ENCODE measurements around the gene CDH16.
"Not testable (repeated sequence)": the region's sequence is repeated elsewhere in the genome, so short reads cannot be mapped to it uniquely, and the experiment has no call there.

Gene CDH16

DNA sequence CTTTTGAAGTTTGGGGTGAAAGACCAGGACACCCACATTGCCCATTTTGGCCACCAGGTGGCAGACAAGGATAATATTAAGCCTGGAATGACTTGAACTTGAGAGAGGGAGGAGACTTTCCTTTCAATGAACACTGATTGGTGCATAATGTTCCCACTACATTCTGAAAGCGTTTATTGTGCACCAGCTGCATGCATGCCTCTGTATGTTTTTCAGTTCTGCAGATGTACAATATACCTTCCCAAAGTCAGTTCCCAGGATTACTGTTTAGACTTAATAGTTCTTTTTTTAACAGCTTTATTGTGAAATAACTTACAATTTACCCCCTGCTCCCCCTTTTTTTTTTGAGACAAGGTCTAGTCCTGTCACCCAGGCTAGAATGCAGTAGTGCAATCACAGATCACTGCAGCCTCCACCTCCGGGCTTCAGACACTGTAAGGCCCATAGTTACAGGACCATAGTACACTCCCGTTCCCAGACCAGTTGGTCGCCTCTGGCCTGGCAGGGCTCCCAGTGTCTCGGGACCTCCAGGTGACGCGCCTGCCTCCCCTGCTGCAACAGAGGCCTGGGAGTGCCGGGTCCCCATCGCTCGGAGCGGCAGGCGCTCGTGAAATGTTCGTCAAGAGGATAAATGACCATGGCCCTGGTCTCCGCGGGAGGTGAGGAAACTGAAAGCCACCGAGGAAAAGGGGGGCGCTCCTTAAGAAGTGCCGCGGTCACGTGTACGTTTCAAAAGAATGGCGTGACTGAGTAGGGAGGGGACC, 28.8 kb upstream of the CDH16 start:
- DNase-seq (ENCODE audit: low spot score), result peak; percentile 90

DNA sequence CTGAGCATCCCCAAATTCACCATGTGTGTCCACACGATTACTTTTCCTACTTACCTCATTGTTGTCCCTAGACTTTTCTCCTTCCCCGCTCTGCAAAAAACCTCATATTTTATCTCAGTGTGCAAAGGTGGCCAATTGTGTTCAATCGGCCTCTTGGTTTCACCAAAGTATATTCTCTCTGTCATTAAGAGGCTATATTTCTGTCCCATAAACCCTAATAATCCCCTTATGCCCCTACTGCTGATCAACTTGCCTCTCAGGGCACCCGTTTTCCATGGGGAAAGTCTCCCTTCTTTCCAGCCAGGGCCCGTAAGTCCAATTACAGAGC, 28.3 kb upstream of the CDH16 start:
- DNase-seq (ENCODE audit: low spot score), result no peak

- DNase-seq (ENCODE audit: low spot score), result no peak
Observed at GRCh38 chr16:66946541-66946940, 27.9 kb upstream of the CDH16 start.

- DNase-seq (ENCODE audit: low spot score), result no peak
Observed at GRCh38 chr16:66945939-66946338, 27.3 kb upstream of the CDH16 start.

DNA sequence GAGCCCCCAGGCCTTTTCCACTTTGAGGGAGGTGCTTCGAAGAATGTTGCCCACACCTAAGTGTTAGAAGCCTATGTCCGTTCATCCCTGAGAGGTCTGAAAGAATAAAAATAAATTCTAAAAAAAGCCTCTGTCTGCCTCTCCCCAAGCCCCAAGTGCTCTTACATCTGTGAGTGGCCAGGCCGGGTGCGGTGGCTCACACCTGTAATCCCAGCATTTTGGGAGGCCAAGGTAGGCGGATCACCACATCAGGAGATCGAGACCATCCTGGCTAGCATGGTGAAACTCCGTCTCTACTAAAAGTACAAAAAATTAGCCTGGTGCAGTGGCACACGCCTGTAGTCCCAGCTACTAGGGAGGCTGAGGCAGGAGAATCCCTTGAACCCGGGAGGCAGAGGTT, 26.3 kb upstream of the CDH16 start:
- not testable (repeated sequence) for DNase-seq (ENCODE audit: low spot score)

DNA sequence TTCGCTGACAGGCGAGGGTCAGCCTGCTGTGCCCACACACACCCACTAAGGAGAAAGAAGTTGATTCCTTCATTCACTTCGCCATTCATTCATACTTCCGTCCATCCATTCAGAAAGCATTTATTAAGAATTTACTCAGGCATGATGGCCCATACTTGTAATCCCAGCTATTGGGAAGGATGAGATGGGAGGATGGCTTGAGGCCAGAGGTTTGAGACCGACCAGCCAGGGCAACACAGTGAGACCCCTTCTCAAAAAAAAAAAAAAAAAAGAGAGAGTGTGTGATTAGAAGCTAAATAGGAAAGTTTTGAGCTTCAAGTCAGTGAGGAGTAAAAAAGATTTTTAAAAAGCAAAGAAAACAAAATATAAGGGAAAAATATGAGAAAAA, 25.4 kb upstream of the CDH16 start:
- no peak for DNase-seq (ENCODE audit: low spot score)

DNA sequence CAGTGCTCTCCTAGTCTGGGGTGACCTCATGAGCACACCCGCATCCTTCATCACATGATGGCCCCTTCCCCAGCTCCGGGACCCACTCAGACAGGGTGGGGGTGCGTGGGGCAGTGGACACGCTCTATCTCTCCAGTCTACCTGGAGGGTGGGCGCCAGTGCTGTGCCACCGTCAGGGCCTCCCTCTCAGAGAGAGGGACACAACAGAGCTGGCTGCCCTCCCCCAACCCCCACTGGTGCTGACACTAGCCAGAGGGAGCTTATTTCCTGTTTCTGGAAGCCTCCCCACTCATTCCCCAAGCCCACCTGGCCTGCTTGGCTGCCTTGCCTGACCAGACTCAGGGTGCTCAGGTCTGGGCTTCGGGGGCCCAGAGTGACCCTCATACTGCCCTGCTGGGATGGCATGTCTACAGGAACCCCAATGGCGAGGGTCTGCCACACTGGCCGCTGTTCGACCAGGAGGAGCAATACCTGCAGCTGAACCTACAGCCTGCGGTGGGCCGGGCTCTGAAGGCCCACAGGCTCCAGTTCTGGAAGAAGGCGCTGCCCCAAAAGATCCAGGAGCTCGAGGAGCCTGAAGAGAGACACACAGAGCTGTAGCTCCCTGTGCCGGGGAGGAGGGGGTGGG, 24.9 kb upstream of the CDH16 start:
- no peak for DNase-seq (ENCODE audit: low spot score)

- no peak for DNase-seq (ENCODE audit: low spot score)
Observed at GRCh38 chr16:66942981-66943380, 24.3 kb upstream of the CDH16 start.

DNA sequence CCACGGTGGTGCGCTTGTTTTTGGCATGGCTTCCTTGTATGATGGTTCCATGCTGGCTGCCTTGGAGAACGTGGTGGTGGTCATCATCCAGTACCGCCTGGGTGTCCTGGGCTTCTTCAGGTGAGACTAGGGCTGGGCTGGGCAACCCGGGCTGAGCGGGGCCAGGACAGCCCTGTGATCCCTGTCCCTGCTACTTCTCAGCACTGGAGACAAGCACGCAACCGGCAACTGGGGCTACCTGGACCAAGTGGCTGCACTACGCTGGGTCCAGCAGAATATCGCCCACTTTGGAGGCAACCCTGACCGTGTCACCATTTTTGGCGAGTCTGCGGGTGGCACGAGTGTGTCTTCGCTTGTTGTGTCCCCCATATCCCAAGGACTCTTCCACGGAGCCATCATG, 21.6 kb upstream of the CDH16 start:
- no peak for DNase-seq (ENCODE audit: low spot score)

- no peak for DNase-seq (ENCODE audit: low spot score)
Observed at GRCh38 chr16:66939366-66939765, 20.7 kb upstream of the CDH16 start.

DNA sequence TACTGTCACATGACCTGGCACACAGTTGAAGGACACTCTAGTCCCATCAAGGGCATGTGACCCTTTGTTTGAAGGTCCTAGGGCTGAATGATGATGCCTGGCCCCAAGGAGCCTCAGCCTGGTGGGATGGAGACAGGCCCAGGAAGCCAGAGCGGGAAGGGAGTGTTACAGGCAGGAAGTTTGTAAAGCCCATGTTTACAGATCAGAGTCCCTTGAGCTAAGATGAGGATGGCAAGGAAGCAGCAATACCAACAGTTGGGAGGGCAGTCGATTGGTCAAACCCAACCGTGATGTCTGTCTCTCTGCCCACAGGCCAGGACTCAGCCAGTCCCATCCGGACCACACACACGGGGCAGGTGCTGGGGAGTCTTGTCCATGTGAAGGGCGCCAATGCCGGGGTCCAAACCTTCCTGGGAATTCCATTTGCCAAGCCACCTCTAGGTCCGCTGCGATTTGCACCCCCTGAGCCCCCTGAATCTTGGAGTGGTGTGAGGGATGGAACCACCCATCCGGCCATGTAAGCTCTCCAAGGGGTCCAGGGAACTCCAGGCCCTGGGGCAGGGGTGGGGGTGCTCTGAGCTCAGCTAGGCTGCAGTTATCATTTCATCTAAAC, 19.1 kb upstream of the CDH16 start:
- no peak for DNase-seq (ENCODE audit: low spot score)

- DNase-seq (ENCODE audit: low spot score), result no peak
Observed at GRCh38 chr16:66936889-66937554, 18.3 kb upstream of the CDH16 start.

DNA sequence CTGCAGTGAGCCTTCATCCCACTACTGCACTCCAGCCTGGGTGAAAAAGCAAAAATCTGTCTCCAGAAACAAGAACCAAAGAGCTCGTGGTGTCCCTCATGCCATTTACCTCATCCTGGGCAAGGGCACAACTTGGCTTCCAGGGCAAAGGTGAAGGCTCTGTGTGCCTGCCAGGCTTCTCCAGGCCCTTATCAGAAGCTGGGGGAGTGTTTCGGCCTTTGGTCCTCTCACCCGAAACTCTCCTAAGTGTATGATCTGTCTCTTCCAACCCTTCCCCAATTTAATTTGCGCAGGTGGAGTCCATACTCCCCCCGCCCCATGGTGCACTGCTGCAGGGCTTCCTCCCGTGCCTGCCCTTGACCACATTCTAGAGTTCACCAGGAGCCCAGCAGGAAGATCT, 17.8 kb upstream of the CDH16 start:
- DNase-seq (ENCODE audit: low spot score), result no peak

DNA sequence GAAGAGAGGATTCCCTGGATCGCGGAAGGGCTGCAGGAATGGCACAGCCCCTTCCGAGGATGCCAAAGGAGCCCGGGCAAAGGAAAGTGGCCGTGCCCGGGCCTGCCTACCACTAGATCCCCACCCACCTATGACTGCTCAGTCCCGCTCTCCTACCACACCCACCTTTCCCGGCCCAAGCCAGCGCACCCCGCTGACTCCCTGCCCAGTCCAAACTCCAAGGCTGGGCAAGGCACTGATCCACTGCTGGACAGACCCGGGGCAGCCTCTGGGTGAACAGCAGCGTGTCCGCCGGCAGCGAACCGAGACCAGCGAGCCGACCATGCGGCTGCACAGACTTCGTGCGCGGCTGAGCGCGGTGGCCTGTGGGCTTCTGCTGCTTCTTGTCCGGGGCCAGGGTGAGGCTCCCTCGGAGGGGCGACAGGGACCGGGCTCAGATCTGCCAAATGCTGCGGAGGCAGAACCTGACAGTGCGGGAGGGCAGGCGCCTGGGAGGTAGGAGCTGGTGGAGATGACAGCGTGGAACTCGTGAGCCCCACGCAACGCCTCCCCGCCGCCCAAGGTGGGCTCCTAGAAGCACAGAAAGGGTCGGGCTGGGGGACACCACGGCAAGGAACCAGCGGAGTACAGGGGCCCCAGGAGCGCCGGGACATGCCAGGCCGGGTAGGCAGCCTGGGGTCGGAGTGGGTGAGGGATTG, 16.8 kb upstream of the CDH16 start, which contains the start of gene CES2:
Gene CES2, plus strand, starts transcription at position 203 of the 698 bp plus-strand sequence. Its CDS starts 120 bp downstream, at position 323.
- DNase-seq (ENCODE audit: low spot score), result peak; percentile 77

GRCh38 chr16:66934839-66935313, 16.2 kb upstream of the CDH16 start:
- not testable (repeated sequence) for DNase-seq (ENCODE audit: low spot score)

GRCh38 chr16:66934138-66934838, 15.6 kb upstream of the CDH16 start, which contains the start of gene CIAO2B:
Gene CIAO2B (minus strand): TSS chr16:66934402. CDS start chr16:66934364, 38 bp downstream.
- peak; percentile 93 for DNase-seq (ENCODE audit: low spot score)

GRCh38 chr16:66933776-66934137, 15.1 kb upstream of the CDH16 start:
- peak; percentile 32 for DNase-seq (ENCODE audit: low spot score)

DNA sequence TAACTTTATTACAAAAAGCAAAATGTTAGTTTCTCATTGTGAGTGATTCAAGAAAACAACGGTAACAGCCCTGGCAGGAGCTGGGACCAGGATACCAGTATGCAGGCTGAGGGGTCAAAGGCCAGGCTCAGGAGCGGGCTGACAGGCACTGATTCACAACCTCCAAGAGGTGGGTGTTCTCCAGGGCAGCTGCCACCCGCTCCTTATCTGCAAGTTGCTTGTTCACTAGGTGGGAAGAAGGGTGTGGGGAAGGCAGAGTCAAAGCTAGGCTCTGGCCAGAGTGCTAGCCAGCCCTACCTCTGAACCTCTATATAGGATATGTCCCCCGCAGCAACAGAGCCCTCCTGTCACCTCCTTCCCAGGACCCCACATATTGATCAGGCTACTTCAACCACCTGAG, 13.4 kb upstream of the CDH16 start:
- no peak for DNase-seq (ENCODE audit: low spot score)

GRCh38 chr16:66931665-66932064, 13.0 kb upstream of the CDH16 start:
- no peak for DNase-seq (ENCODE audit: low spot score)

- no peak for DNase-seq (ENCODE audit: low spot score)
Observed at GRCh38 chr16:66930189-66930588, 11.5 kb upstream of the CDH16 start.

DNA sequence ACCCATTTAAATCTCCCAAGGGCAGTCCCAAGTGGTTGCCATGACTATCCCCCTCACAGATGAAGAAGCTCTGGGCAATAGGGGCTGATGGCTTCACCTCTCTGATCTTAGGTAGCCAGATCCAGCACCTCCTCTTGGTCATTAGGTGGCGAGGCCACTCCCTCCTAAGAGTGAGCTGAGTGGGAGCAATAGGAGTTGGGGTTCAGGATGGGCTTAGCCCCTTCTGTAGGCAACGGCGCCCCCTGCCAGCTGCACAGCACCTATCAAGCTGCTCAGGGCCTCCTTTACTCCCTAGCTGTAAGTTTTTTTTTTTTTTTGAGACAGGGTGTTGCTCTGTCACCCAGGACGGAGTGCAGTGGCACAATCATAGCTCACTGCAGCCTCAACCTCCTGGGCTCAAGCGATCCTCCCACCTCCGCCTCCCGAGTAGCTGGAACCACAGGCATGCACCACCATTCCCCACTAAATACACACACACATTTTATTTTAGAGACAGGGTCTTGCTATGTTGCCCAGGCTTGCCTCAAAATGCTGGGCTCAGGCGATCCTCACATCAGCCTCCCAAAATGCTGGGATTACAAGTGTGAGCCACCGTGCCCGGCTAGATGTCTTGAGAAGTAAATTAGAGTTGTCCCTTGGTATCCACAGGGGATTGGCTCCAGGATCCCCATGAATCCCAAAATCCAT, 10.2 kb upstream of the CDH16 start:
- peak; percentile 39 for DNase-seq (ENCODE audit: low spot score)
